ENCODE results near the gene ADCY1.

Gene ADCY1

DNA sequence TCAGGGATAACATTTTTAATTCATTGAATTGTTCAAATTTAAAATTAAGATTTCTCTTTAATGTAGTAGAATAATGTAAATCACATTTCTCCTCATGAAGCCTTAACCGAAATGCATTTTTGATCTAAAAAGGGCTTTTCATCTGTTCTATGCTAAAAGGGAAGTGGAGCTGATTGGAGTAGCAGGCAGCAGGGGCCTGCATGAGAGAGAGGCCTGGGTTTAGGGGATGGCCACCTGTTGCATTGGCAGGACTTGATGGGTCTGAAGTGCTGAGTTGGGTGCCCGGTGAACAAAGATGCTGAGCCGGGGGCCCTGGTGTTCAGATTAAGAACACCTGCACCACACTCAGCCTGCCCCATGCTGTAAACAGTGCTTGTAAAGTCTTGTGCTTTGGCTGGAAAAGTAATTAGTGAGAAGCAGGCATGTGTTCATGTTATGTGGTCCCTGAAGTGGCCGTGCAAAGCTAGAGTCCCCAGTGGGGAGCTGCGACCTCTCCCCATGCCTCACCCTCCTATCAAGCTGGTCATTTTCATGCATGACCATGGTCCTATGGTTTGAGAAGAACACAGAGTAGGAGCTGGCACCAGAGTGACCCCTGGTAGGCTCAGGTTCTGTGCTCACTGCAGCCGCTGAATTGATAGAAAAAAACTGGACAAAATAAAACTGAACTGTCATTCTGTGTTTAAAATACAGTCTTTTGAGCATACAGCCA, 124.3 kb downstream of the ADCY1 start:
- no peak for DNase-seq

DNA sequence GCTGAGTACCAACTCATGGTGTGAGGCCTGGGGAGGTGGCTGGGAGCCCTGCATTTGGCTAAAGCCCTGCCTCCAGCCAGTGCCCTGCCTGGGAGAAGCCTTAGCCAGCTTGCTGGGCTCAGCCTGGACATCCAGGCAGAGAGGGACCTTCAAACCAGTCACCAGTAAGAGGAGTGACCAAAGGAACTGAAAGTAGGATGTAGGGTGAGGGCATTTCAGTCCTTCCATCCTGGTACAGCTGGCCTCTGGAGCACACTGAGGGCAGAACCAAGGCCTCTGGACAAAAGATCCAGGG, 124.8 kb downstream of the ADCY1 start:
- no peak for DNase-seq

DNA sequence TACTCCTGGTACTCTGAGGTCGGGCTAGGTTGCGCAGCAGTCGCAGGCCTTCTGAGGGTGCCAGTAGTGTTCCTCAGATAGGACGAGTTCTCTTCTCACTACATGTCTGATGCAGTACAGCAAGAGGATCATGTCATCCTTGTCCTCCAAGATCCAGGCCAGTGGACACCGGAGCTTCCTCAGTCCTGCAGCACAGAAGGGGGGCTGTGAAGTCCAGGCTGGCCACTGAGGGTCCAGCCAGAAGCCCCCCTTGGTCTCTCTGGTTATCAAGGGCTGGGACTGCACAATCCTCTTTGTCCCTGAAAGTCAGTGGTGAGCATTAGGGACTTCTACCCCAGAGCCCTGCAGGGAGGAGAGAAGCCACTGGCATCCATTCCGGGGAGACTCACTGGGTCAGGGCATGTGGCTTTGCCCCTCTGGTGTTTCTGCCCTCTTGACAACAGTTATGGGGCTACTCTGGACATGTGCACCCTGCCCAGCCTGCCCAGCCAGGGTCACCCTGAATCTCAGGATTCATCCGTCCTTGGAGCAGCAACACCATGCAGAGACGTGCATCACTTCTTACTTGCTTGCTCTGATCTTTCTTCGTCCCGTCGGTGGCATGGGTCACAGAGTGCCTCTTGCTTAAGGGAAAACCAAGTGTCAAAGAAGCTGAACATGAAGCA, 125.7 kb downstream of the ADCY1 start:
- no peak for DNase-seq

DNA sequence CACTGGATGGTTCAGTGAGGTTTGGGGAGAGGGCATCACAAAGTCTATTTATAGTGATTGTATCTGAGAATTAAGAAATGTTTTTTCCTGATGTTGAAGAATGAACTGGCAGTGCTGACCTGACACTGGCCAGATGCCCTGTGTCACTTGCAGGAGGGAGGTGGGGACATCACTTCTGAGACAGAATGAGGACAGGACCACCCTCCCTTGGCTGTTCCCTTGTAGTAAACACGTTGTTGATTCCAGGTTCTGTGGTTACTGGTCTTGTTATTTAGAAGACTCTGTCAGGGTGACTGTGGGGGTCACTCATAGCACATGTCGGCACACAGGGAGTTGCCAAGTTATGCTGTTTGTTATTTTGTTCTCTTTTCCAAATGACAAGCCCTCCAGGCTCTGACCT, 126.4 kb downstream of the ADCY1 start:
- no peak for DNase-seq

DNA sequence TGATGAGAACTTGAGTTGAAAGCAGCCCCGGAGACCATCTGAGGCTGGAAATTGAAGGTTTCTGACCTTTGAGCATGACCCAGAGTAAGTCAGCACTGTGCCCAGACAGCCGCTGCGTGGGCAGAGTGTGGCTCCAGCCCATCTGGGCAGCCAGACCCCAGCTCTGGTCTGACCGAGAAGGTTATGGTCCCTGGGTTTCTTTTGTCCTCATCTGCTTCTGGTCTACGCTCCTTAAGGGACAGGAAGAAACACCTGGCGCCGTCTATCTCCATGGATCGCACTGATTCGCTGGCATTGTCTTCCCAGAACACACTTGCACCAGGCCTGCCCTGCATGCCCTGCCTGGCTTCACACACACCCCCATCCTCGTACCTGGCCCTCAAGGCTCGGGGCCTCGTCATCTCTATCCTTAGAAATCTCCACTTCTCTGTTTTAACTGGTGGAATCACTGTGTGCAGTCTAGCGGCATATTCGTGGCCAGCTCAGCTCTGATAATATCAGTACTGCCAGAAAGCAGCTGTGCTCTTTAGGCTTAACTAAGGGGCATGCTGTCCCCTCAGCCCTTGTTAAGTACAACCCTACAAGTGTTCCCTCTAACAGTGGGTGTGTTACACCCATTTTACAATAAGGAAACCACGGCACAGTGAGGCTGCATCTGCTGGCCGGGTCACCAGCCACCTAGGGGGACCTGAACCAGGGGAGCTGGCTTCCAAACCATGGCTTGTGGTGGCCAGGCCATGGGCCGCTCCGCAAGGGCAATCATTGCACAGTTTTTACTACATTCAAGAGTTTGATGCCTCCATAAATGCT, 127.7 kb downstream of the ADCY1 start:
- no peak for DNase-seq

DNA sequence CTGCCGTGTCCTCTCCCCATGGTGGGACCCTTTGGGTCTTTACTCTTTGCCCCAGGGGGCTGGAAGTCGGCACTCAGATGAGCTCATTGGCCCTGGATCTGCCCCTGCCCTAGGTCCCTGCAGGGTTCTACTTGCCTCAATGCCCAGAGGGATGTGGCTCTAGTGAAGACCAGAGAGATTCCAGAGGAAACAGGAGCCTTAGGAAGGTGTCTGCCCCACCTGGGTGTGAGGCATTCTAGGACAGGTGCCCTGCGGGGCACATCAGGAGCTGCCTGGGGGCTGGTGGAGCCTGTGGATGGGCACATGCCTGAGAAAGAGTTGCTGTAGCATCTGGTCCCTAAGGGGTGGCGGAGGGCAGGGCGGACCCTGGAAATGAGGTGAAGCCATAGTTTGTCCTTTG, 128.6 kb downstream of the ADCY1 start:
- no peak for DNase-seq

DNA sequence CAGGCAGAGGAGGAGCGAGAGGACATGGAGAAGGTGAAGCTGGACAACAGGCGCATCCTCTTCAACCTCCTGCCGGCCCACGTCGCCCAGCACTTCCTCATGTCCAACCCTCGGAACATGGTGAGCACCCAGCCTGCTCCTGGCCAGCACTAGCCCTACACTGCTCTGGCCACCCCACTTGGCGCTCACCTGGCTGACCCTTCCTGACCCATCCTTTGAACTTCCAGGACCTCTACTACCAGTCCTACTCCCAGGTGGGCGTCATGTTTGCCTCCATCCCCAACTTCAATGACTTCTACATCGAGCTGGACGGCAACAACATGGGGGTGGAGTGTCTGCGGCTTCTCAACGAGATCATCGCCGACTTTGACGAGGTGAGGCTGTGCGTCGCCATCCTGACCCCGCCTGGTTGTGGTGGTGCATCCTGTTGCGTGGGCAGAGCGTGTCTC, 129.2 kb downstream of the ADCY1 start:
- DNase-seq = no peak

DNA sequence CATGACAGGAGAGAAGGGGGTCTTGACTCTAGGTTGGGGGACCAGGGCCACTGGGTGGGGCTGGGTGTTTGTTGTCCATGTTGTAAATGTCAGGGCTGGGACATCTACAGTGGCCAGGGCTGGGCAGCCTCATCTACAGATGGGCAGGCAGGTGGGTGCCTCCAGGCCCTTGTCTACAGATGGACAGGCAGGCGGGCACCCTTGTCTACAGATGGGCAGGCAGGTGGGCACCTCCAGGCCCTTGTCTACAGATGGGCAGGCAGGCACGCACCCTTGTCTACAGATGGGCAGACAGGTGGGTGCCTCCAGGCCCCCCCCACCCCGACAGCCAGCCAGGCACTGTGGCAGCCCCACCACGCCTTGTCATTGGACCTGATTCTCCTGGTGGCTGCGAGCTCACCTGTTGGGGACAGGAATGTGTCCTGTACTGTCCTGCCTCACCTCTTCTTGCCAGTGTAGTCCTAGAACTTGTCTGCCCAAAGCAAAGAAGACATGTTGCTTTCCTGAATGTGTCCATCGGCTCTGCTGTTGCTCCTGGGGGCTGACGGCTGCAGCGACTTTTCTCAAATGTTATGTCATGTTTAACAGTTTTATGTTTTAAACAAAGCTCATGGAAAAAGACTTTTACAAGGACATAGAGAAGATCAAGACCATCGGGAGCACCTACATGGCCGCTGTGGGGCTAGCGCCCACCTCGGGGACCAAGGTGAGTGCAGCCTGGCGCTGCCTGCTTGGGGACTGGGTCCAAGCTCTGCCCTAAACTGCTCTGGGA, 129.9 kb downstream of the ADCY1 start:
- DNase-seq = no peak

DNA sequence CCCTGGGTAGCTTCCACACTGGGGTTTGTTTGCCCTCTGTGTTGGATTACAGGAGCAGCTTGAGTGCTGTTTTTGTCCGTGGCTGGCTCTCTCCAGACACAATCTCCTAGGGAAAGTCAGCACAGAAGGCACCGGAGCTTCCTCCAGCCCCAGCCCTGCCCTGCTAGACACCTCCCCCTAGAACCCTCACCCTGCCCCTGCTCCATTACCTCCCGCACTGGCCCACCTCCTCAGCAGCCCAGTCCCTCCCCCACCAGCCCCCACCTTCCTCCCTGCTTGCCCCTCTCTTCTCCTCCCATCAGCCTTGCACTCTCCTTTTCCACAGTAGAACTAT, 130.5 kb downstream of the ADCY1 start:
- no peak for DNase-seq

DNA sequence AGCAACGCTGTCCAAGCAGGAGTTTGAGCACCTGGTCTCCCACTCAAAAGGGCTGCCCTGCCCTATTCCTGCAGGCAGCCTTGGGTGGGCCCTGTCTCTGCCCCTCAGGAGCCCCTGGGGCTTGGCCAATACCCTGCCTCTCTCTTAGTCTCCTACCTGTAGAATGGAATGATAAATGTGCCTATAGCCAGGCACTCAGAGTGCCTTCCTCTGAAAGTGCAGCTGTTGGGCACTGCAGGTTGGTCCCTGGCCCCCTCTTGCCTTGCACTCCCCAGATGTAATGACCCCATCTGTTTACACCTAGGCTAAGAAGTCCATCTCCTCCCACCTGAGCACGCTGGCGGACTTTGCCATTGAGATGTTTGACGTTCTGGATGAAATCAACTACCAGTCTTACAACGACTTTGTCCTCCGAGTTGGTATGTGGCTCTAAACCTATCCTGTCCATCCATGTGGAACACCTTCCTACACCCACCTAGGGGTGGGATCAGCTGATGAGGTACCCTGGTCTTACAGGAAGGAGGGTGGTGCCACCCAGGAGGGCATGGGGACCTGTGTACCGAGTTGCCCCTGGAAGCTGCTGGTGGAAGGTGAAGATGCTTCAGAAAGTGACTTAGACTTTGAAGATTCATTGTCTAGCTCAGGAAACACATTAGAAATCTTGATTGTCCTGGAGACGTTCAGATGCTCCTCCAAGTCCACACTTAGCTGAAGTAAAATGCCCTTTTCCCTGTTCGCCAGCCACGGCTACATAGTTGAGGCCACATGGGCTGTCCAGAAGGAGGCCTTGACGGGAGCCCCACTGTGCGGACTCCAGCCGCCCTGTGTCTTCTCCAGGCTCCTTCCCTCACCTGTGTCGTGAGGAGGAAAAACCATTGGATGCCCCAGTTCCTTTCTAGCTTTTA, 134.1 kb downstream of the ADCY1 start:
- no peak for DNase-seq

DNA sequence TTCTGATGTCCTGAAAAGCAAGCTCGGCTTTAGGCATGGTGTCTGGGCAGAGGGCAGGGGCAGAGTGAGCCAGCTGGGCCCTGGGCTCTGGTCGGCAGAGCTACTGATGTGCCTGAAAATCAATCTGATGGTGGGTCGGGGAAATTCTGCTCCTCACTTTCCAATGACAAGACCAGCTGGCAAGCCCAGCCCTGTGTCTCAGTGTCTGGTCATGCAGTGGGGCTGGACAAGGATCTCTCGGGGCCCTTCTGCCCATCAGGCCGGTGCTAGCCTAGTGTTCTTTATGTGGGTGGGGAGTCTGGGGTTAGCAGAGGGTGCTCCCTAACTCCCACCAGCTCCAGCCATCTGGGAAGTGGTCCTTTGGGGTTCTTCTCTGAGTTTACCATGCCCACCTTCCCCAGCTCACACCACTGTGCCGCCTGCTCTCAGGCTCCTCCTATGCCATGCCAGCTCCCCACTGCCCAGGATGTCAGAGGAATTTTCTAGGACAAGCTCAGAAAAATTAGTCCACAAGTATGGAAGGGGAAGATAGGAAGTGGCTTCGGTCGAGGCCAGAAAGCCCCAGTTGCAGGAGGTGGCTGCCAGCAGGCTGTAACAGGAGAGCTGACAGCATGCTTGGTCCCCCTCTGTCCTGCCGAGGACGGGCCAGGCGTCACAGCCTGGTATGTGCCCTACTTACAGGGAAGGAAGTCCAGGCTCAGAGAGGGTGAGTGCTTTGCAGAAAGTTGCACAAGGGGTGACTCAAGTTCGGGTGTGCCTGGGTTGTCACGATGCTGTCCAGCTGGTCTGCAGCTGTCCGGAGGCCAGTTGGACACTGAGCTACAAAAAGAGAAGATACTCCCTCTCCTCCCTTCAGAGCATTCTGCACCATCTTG, 135.2 kb downstream of the ADCY1 start:
- no peak for DNase-seq

DNA sequence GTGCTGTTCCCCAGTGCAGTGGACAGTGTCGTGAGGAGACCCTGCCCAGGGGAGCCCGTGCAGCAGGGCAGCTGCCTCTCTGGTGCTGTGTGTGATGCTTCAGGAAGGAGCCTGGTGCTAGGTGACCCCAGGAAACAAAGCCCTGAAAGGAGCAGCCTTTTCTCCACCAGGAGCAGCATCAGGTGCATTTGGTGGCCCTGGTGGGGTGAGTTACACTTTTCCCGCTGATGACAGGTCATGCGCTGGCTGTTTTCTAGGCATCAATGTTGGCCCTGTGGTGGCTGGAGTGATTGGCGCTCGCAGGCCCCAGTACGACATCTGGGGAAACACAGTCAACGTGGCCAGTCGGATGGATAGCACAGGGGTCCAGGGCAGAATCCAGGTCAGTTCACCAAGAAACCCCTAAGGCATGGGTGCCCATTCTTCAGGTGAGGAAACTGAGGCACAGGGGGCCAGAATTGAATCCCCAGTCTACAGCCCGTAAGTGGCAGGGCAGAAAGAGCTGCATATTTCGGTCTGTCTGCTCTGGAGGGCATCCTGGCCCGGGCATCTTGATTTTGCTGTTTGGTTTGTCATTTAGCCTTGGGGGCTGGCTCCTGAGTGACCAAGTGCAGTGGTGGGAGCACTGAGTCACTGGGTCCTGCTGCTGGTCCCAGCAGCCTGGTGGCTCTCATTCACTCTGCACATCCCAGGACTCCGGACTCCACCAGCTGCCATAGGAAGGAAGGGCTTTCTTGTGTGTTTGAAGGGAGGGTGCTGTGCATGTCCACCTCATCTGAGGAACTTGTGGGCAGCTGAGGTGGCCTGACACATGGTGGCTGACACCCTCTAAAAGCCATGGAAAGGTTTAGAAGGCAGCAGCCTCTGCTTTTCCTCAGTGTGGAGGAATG, 136.3 kb downstream of the ADCY1 start:
- DNase-seq = no peak

DNA sequence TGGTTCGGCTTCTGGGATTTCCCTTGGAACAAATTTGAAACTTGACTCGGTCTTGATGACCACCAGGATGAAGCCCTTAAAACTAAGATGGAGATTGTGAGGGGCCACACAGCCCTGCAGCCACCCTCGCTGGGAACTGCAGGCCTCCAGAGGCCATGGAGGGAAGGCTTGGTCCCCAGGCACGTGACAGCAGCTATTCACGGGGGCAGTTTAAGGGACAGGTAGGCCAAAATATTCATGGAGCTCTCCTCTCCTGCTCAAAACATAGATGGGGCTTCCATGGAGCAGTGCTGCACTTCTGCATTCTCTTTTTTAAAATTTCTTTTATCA, 137.0 kb downstream of the ADCY1 start:
- no peak for DNase-seq

DNA sequence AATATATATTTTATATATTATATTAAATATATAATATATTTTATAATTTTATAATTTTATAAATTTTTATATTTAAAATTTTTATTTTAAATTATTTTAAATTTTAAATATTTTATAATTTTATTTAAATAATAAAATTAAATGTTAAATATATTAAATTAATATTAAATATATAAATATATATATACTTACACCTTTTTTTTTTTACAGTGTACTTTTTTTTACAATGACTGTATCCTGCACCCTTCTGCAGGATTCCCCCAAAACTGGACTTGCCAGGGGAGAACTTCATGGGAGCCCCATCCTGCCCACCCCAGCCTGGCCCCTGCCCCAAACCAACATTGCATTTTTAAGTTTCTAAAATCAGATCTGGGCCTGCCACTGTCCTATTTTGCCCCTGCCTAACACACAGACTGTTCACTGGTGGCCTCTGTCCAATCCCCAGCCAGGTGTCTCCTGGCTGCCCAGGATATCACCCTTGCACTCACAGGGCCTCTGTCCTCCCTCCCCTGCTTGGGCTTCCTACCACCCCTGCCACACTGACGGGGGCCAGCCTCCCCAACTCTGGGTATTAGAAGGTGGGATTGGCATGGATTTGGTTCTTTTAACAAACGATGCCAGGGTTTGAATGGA, 138.0 kb downstream of the ADCY1 start:
- no peak for DNase-seq

DNA sequence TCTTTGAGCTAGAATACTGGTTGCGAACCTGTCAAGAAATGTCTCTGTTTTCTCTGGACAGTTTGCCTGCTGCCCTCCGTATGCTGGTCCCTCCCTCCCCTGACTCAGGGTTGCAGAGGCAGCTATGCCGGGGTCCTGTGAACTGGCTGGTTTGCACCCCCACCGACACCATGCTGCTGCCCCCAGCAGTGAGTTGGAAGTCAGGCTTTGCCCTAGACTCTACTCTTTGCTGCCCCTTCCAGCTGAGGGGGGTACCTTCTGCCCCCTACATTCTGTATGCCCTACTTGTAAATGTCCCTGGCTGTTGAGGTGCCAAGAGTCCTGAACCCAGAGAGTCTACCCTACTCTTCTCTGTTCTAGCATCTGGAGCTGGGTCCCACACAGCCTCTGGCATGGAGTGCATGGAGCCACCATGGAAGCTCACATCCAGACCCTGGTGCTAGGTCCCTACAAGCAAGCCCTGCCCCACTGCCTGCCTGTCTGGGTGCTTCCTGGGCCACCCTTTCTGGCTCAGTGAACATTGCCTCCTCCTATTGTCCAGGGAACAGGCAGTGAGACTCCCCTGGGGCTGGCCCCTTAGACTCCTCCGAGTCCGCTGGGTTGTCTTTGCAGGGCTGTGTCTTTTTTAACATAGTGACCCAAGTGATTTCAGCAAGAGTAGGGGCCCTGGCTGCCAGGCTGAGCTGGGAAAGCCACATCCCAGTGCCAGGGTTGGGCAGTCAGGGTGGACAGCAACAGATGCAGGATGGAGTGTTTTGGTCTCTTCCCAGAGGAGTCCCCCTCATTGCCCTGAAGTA, 138.9 kb downstream of the ADCY1 start:
- DNase-seq = no peak

DNA sequence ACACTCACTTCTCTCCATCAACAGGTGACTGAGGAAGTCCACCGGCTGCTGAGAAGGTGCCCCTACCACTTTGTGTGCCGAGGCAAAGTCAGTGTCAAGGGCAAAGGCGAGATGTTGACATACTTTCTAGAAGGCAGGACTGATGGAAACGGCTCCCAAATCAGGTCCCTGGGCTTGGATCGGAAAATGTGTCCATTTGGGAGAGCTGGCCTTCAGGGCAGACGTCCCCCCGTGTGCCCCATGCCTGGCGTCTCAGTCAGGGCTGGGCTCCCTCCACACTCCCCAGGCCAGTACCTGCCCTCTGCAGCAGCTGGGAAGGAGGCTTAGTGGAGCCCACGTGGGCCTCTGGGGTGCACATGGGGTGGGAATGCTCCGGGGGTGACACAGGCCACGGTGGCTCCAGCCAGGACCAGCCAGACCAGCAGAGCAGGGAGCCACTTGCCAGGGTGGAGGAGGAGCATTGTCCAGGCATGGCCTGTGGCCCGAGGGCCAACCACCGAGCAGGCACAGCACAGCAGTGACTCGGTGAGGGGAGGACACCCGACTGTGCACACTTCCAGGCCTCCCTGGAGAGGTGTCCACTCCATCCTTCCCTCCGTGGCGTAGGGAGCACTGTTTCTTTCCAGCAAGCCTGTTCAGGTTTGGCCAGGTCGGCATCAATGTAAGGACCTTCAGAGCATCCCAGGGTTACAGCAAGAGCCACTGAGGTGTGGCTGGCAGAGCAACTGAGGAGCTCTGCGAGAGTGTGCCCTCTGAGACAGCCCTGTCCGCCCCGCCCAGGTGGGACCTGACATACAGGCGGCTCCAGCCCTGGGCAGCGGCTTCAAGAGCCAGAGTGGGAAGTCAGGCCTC, 139.7 kb downstream of the ADCY1 start:
- no peak for DNase-seq

DNA sequence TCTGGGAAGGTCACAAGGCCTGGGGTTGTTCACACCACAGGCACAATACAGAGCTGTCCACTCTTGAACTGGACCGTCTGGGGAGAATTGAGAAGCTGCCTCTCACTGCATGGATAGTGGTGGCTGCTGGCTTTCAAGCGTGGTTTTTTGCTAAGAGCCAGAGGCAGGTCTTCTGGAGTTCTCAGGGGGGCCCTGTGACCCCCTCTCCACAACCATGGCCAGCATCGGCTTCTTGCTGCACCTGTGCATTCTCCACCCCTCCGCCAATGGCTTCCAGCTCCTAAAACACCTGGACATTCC, 140.3 kb downstream of the ADCY1 start:
- no peak for DNase-seq
